ENCODE results near the gene FBN3.

The FBN3 gene

DNA sequence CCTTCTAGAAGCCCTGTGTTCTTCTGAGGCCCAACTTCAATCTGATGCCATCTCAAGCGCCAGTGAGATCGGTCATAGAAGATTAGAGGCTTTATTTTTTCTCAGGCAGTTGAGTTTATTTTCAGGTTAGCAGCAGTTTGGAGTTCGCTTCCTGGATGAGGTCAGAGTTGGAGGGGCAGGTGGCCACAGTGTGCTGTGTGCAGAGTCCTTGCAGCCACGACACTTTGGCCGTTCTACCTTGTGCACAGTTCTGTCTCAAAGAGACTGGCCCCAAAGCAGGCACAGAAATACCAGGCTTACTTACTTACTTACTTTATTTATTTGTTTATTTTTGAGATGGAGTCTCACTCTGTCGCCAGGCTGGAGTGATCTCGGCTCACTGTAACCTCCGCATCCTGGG is 128.0 kb downstream of the FBN3 start:
- no peak for DNase-seq
- Histone ChIP-seq H3K27ac (no peak overlapping the region), H3K27me3 (replicated peaks) (no peaks in the 10 kb centered on the region), H3K4me3 (ENCODE audit: low read depth, low read length) (no peak overlapping the region), H3K36me3 (replicated peaks) (no peaks in the 10 kb centered on the region)
- TF ChIP-seq, protein P1, sequence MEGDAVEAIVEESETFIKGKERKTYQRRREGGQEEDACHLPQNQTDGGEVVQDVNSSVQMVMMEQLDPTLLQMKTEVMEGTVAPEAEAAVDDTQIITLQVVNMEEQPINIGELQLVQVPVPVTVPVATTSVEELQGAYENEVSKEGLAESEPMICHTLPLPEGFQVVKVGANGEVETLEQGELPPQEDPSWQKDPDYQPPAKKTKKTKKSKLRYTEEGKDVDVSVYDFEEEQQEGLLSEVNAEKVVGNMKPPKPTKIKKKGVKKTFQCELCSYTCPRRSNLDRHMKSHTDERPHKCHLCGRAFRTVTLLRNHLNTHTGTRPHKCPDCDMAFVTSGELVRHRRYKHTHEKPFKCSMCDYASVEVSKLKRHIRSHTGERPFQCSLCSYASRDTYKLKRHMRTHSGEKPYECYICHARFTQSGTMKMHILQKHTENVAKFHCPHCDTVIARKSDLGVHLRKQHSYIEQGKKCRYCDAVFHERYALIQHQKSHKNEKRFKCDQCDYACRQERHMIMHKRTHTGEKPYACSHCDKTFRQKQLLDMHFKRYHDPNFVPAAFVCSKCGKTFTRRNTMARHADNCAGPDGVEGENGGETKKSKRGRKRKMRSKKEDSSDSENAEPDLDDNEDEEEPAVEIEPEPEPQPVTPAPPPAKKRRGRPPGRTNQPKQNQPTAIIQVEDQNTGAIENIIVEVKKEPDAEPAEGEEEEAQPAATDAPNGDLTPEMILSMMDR (IDR thresholded peaks at IDR 0.05; ENCODE audit: low read depth, low read length, missing control alignments): no peak
- in situ Hi-C loops (cut with HindIII; ENCODE audit: low pct_ligation_motif_present, low sequenced_read_pairs): no loop called here

DNA sequence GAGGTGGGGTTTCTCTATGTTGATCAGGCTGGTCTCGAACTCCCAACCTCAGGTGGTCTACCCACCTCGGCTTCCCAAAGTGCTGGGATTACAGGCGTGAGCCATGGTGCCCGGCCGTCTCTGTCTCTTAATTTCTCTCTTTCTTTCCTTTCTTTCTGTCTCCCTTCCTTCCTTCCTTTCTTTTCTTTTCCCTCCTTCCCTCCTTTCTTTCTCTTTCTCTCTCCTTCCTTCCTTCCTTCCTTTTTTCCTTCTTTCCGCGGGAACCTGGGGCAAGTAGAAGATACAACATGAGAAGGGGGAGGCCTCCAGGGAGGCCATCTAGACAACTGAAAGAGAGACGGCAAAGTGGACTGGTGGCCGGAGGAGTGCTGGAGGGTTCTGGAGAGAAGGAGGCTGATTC is 128.7 kb downstream of the FBN3 start:
- H3K27ac ChIP-seq: no peak overlapping the region
- TF ChIP-seq, protein P1 (IDR thresholded peaks at IDR 0.05; ENCODE audit: low read depth, low read length, missing control alignments): no peak
- no peak for DNase-seq
- H3K36me3 ChIP-seq (replicated peaks): no peaks in the 10 kb centered on the region
- no peak overlapping the region for H3K4me3 ChIP-seq (ENCODE audit: low read depth, low read length)
- no peaks in the 10 kb centered on the region for H3K27me3 ChIP-seq (replicated peaks)
- in situ Hi-C loops (cut with HindIII; ENCODE audit: low pct_ligation_motif_present, low sequenced_read_pairs): no loop called here

DNA sequence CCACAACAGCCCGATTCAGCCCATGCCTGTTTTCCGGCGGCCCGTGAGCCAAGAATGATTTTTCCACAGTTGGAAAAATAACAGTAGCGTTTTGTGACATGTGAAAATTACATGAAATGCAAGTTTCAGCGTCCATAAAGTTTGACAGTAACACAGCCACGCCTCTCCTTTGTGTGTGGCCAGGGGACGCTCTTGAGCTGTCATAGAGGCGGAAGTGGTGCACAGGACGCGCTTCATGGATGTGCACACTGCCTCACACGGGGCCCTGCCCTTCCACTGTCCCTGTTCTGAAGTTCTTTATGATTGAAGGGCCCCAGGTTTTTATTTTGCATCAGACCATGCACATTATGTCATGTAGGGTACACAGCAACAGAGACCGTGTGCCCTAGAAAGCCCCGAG is 131.6 kb downstream of the FBN3 start:
- Histone ChIP-seq H3K27ac (no peak overlapping the region), H3K4me3 (ENCODE audit: low read depth, low read length) (no peak overlapping the region), H3K27me3 (replicated peaks) (no peaks in the 10 kb centered on the region), H3K36me3 (replicated peaks) (no peaks in the 10 kb centered on the region)
- TF ChIP-seq, protein P1 (IDR thresholded peaks at IDR 0.05; ENCODE audit: low read depth, low read length, missing control alignments): no peak
- in situ Hi-C loops (cut with HindIII; ENCODE audit: low pct_ligation_motif_present, low sequenced_read_pairs): no loop called here
- DNase-seq: no peak

All from brain microvascular endothelial cell (primary cell).